Smooth muscle cell (in vitro differentiated cells): Measurements from ENCODE around the gene THAP11. TPM values are rescaled to one million over a fixed set of nuclear protein-coding genes. Genes with fewer than 3 reads are reported as not detected.

Source experiments
- DNase-seq: peaks from one replicate; lab custom pipeline; 2025; ENCODE audit not compliant: unreplicated experiment; lab: John Stamatoyannopoulos, UW
- H2AFZ ChIP-seq: fragments of 200-600 bp; sonication (generic); 2 replicates; pipeline ENCODE4 v1.6.0; 2016; ENCODE audit warnings: antibody characterized with exemption, low read depth, mild to moderate bottlenecking
- H3F3A ChIP-seq: fragments of 200-600 bp; sonication (generic); 2 replicates; pipeline ENCODE4 v1.6.0; 2017; ENCODE audit warnings: antibody characterized with exemption, low read depth
- H3K27ac ChIP-seq: fragments of 200-600 bp; sonication (generic); 2 replicates; pipeline ENCODE4 v1.5.1; 2016; ENCODE audit warnings: low read depth, mild to moderate bottlenecking
- H3K27me3 ChIP-seq: fragments of 200-600 bp; sonication (generic); 2 replicates; pipeline ENCODE4 v1.6.1; 2016; ENCODE audit warnings: low read depth, mild to moderate bottlenecking
- H3K36me3 ChIP-seq: fragments of 200-600 bp; sonication (generic); 2 replicates; pipeline ENCODE4 v1.5.1; 2016; ENCODE audit warnings: low read depth
- H3K4me1 ChIP-seq: fragments of 200-600 bp; sonication (generic); 2 replicates; pipeline ENCODE4 v1.5.1; 2016; ENCODE audit warnings: low read depth
- H3K4me2 ChIP-seq: fragments of 200-600 bp; sonication (generic); 2 replicates; pipeline ENCODE4 v1.6.0; 2016; ENCODE audit warnings: mild to moderate bottlenecking
- H3K4me3 ChIP-seq: fragments of 200-600 bp; sonication (generic); 2 replicates; pipeline ENCODE4 v1.5.1; 2016; ENCODE audit warnings: mild to moderate bottlenecking
- H3K79me2 ChIP-seq: fragments of 200-600 bp; sonication (generic); 2 replicates; pipeline ENCODE4 v1.6.0; 2016; ENCODE audit warnings: low read depth, mild to moderate bottlenecking
- H3K9ac ChIP-seq: fragments of 200-600 bp; sonication (generic); 2 replicates; pipeline ENCODE4 v1.6.0; 2016; ENCODE audit warnings: low read depth
- H3K9me3 ChIP-seq: fragments of 200-600 bp; sonication (generic); replicated peaks from 2 replicates; pipeline ENCODE4 v1.5.1; 2016; ENCODE audit warnings: low read depth
- H4K20me1 ChIP-seq: fragments of 200-600 bp; sonication (generic); 2 replicates; pipeline ENCODE4 v1.6.0; 2016; ENCODE audit warnings: low read depth
- WGBS: methylation state at CpG from one replicate; pipeline ENCODE4 v1.1.7; 2016; ENCODE audit warnings: low lambda C conversion rate; 5-methylcytosine and 5-hydroxymethylcytosine counted together
- polyA plus RNA-seq: library from polyadenylated mRNA; unstranded; fragments of >200 nt; fragmentation: Nextera tagmentation; extraction: Ambion mirVana; gene quantifications from 2 replicates; pipeline ENCODE4 v1.2.1, GENCODE V29; 2016
- total RNA-seq: library from RNA; depleted of rRNA; stranded (reverse); fragments of >200 nt; gene quantifications from 2 replicates; pipeline ENCODE4 v1.2.3, GENCODE V29; 2014
- TF ChIP-seq, protein P1 (sequence below): fragments of 200-600 bp; sonication (generic); IDR thresholded peaks from 2 replicates; pipeline ENCODE4 v1.5.1; 2017; ENCODE audit warnings: borderline replicate concordance, mild to moderate bottlenecking, antibody characterized with exemption; ENCODE audit not compliant: insufficient read depth, poor library complexity, severe bottlenecking

Gene THAP11
- total and polyA plus RNA-seq, 2 experiments from 2014 or later: 23.0 to 38.3 TPM

DNA sequence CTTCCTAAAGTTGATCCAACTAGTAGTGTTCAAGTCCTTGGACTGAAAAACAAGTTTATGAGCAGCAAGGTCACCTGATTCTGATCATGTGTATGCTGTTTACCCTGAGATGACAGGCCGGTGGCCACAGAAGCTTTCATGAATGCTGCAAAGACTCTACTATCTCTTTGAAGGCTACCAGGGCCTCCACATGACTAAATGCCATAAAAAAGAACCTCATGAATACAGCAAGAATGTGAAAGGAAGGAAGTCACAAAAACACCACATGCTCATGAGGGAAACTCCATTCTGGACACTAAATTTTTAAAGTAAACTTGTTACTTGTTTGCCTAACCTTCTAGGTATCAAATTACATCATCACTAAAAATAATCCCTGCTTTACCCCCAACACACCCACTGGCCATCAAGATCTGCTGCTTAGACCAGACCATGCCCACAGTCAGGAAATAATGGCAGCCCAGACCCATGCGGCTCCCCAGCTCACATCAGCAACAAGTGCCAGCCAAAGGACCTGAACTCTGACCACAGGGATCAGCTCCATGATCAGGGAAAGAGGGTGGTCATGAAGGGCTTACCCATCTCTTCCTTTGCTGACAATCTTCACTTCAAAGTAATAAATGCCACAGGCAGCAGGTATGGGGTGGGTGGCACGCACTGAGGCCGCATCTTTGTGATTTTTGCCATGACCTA, 37.1 kb upstream of the THAP11 start:
- Histone ChIP-seq H4K20me1 (peaks cover 41% of the 10 kb centered on the region), H3K4me1 (peaks cover 6% of the 10 kb centered on the region), H3K4me2 (peak overlapping the region; percentile 98), H3K27me3 (no peaks in the 10 kb centered on the region), H3K36me3 (no peaks in the 10 kb centered on the region), H3K9me3 (no peaks in the 10 kb centered on the region), H3F3A (no peaks in the 10 kb centered on the region), H3K9ac (peak overlapping the region; percentile 94), H3K27ac (no peak overlapping the region), H3K4me3 (peak overlapping the region; percentile 99), H3K79me2 (peaks cover 55% of the 10 kb centered on the region), H2AFZ (no peak overlapping the region)
- DNase-seq: no peak
- 80% methylated on average over 4 of the region's 4 CpGs for WGBS
- TF ChIP-seq, protein P1, sequence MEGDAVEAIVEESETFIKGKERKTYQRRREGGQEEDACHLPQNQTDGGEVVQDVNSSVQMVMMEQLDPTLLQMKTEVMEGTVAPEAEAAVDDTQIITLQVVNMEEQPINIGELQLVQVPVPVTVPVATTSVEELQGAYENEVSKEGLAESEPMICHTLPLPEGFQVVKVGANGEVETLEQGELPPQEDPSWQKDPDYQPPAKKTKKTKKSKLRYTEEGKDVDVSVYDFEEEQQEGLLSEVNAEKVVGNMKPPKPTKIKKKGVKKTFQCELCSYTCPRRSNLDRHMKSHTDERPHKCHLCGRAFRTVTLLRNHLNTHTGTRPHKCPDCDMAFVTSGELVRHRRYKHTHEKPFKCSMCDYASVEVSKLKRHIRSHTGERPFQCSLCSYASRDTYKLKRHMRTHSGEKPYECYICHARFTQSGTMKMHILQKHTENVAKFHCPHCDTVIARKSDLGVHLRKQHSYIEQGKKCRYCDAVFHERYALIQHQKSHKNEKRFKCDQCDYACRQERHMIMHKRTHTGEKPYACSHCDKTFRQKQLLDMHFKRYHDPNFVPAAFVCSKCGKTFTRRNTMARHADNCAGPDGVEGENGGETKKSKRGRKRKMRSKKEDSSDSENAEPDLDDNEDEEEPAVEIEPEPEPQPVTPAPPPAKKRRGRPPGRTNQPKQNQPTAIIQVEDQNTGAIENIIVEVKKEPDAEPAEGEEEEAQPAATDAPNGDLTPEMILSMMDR: no peak

DNA sequence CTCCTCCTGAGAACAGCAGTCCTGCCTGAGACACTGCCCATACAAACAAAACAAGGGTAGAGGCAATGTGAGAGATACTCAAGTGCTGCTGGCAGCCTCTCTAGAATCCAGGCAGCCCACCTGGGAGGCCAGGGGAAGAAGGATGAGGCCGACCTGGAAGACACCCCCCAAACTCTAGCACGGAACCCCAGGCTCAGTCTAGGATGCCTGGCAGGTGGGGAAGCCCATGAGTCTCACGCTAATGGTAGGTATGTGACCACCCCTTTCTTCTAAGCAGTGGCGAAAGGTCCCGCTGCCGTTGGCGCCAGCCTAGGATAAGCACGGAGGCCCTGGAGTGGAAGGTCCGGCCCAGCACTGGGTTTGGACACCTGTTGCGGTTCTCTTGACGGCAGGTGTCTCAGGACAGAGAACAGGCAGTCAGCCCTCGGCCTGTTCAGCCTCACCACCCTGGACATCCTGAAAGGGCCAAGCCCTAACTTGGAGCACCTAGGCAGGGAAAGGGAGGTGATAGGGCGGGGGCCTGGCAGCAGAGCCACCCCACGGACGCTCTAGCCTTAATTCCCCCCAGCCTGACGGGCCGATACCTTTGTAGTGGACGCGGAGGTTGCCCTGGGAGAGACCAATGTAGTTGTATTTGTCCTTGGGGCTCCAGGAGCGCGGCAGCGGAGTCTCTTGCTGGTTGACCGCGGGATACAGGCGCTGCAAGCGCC, 36.2 kb upstream of the THAP11 start:
- TF ChIP-seq, protein P1: no peak
- peak overlapping the region; percentile 52 for H3K27ac ChIP-seq
- H3K4me2 ChIP-seq: peak overlapping the region; percentile 98
- H3K9me3 ChIP-seq: no peaks in the 10 kb centered on the region
- H3K4me3 ChIP-seq: peak overlapping the region; percentile 99
- no peaks in the 10 kb centered on the region for H3F3A ChIP-seq
- peaks cover 6% of the 10 kb centered on the region for H3K4me1 ChIP-seq
- H2AFZ ChIP-seq: peak overlapping the region; percentile 91
- no peaks in the 10 kb centered on the region for H3K36me3 ChIP-seq
- H3K79me2 ChIP-seq: peaks cover 49% of the 10 kb centered on the region
- 5% methylated on average over 26 of the region's 26 CpGs for WGBS
- H3K27me3 ChIP-seq: no peaks in the 10 kb centered on the region
- peaks cover 32% of the 10 kb centered on the region for H4K20me1 ChIP-seq
- H3K9ac ChIP-seq: peak overlapping the region; percentile 94
- DNase-seq: no peak

DNA sequence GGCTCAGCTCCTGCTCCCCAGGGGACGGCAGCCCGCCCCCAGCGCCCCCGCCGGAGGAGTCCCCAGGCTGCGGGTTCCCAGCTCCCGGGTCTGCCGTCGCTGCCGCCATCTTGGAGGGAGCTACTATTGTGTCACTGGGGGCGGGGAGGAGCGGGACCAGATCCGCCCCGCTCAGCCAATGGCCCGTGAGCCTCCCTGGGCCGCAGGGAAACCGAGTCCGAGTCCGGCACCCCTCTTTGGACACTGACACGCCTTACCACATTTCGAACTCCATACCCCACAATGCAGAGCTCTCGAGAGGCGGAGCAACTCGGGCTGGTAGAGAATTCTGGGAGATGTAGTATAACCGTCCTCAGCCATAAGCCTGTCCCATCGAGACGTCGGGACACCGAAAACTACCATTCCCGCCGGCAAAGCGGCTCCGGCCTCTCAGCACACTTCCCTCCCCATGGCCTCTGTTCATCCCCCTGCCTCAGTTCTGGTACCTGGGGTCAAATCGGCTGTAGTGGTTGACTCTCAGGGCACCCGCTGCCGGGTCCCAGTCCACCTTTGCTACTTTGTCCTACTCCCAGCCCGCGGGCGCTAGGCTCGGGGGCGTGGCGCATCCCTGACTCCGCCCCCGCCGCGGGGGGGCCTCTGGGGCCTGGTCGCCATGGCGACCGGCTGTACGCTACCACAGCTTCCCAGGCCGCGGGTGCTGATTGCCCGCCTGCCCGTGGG, 35.5 kb upstream of the THAP11 start, which contains the start of the genes RANBP10 and TSNAXIP1:
Gene RANBP10 (minus strand): TSS at position 133 of the 720 bp plus-strand sequence. CDS start 24 bp downstream, at position 109.
Gene TSNAXIP1 (plus strand): TSS at position 462 of the 720 bp plus-strand sequence. CDS start 261 bp downstream, outside the sequence.
- Histone ChIP-seq H3K9ac (peak within 1 kb of the TSS; percentile 94), H2AFZ (peak within 1 kb of the TSS; percentile 93), H3K4me2 (peak within 1 kb of the TSS; percentile 98), H3K79me2 (peaks cover 43% of the 10 kb centered on the region), H3K4me1 (peaks cover 6% of the 10 kb centered on the region), H3K36me3 (no peaks in the 10 kb centered on the region), H3K9me3 (no peaks in the 10 kb centered on the region), H3K27ac (peak within 1 kb of the TSS; percentile 56), H3F3A (no peaks in the 10 kb centered on the region), H3K4me3 (peak within 1 kb of the TSS; percentile 99), H3K27me3 (no peaks in the 10 kb centered on the region), H4K20me1 (peaks cover 25% of the 10 kb centered on the region)
- WGBS: 2% methylated on average over 44 of the region's 54 CpGs
- TF ChIP-seq, protein P1: no peak
- DNase-seq: peak; percentile 98
